HG03558 (cell line): Measurements from ENCODE around the gene CNNM3.

Source experiments
- ATAC-seq: cut with Tn5 transposase; IDR thresholded peaks from one replicate; pipeline ENCODE4 v1.9.1; 2021; ENCODE audit warnings: moderate number of reproducible peaks; ENCODE audit not compliant: unreplicated experiment; ENCODE audit errors: extremely low read depth

The CNNM3 gene

GRCh38 chr2:96874198-96874831, 58.2 kb downstream of the CNNM3 start:
- no peak for ATAC-seq

- no peak for ATAC-seq
These were observed 59.6 kb downstream of the CNNM3 start for GRCh38 chr2:96875498-96876268.

- ATAC-seq: no peak
These were observed 60.4 kb downstream of the CNNM3 start for GRCh38 chr2:96876269-96877041.

- ATAC-seq: no peak
These were observed 61.0 kb downstream of the CNNM3 start for GRCh38 chr2:96877042-96877451.

GRCh38 chr2:96877631-96878092, 61.6 kb downstream of the CNNM3 start:
- no peak for ATAC-seq

GRCh38 chr2:96878171-96878570, 62.1 kb downstream of the CNNM3 start:
- ATAC-seq: no peak

GRCh38 chr2:96878796-96879544, 62.9 kb downstream of the CNNM3 start:
- no peak for ATAC-seq

- ATAC-seq: no peak
These were observed 63.5 kb downstream of the CNNM3 start for GRCh38 chr2:96879545-96880040.

- ATAC-seq: no peak
These were observed 64.8 kb downstream of the CNNM3 start for GRCh38 chr2:96880891-96881273.

- ATAC-seq: no peak
These were observed 65.5 kb downstream of the CNNM3 start for GRCh38 chr2:96881349-96882195.

GRCh38 chr2:96882230-96882629, 66.2 kb downstream of the CNNM3 start:
- ATAC-seq: no peak

- ATAC-seq: no peak
These were observed 66.8 kb downstream of the CNNM3 start for GRCh38 chr2:96882906-96883305.

GRCh38 chr2:96883306-96883705, 67.2 kb downstream of the CNNM3 start:
- no peak for ATAC-seq
